ENCODE measurements around the gene OR51A7. TPM values are rescaled to one million over a fixed set of nuclear protein-coding genes. Genes with fewer than 3 reads are reported as not detected.

The OR51A7 gene
- total RNA-seq, 1 donor, result not detected

DNA sequence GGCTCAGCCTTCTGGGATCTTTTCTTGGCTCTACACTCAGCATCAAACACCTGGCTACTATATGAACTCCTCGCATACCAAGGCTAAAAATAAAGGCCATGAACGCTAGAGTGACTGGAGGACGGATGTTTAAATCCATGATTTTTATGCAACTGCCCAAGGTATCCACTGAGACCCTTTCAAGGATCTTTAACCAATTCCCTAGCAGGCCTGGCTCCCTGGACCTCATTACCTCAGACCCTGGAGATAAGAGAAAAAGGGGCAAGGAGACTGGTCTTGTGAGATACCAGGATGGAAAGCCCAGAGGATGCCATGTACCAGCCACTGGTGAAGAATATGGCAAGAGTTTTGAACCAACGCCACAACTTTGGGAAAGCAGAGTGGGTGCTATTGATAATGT is 15.7 kb downstream of the OR51A7 start, which contains the start of gene OR51G2:
OR51G2 (minus strand) TSS at position 101 of the 400 bp plus-strand sequence. CDS start 3,687 bp downstream, outside the sequence.
- no peak within 1 kb of the TSS for H3K4me3 ChIP-seq (ENCODE audit: low read depth, low read length)
- TF ChIP-seq CTCF (IDR thresholded peaks at IDR 0.05; ENCODE audit: insufficient read depth, low read depth, low read length), result no peak
- no peak for DNase-seq (ENCODE audit: low read depth)

DNA sequence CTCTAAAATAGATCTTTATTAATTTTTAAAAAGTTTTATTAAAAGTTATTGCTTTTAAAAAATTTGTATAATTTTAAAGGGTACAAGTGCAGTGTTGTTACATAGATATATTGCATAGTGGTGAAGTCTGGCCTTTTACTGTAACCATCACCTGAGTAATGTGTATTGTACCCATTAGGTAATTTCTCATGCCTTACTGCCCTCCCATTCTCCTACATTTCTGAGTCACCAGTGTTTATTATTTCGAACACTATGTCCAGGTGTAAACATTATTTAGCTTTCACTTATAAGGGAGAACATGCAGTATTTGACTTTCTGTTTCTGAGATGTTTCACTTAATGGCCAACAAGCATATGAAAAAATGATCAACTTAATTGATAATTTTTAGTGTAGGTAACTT is 18.2 kb downstream of the OR51A7 start:
- no peak overlapping the region for H3K4me3 ChIP-seq (ENCODE audit: low read depth, low read length)
- TF ChIP-seq CTCF (IDR thresholded peaks at IDR 0.05; ENCODE audit: insufficient read depth, low read depth, low read length), result no peak
- no peak for DNase-seq (ENCODE audit: low read depth)

GRCh38 chr11:4922304-4922703 is 18.7 kb downstream of the OR51A7 start:
- DNase-seq (ENCODE audit: low read depth), result no peak

GRCh38 chr11:4924239-4924638 is 20.7 kb downstream of the OR51A7 start, which contains the start of gene OR51G1:
Gene OR51G1 (minus strand): TSS chr11:4924339. CDS start chr11:4924339, 0 bp downstream.
- TF ChIP-seq CTCF (IDR thresholded peaks at IDR 0.05; ENCODE audit: insufficient read depth, low read depth, low read length), result no peak
- no peak within 1 kb of the TSS for H3K4me3 ChIP-seq (ENCODE audit: low read depth, low read length)

More at GRCh38 chr11:4922304-4922703, 18.7 kb downstream of the OR51A7 start:
- H3K4me3 ChIP-seq (ENCODE audit: low read depth, low read length), result no peak overlapping the region
- TF ChIP-seq CTCF (IDR thresholded peaks at IDR 0.05; ENCODE audit: insufficient read depth, low read depth, low read length), result no peak

DNA sequence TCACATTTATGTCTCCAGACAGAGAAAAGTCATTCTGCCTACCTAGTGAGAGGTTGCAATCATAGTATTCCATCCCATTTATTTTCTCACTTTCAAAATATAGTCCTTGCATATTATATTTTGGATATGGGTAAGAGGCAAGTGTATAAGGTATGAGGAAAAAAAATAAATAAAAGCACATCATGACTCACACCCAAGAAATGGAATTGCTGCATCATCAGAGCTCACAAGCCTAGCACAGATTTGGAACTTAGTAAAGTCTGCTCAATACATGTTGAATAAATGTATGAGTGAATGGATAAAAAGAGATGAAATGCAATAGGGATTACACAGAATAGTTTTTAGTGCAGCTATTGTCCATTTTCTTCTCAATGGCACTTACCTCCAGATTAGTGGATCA is 23.0 kb downstream of the OR51A7 start:
- no peak for TF ChIP-seq CTCF (IDR thresholded peaks at IDR 0.05; ENCODE audit: insufficient read depth, low read depth, low read length)
- H3K4me3 ChIP-seq (ENCODE audit: low read depth, low read length), result no peak overlapping the region
- no peak for DNase-seq (ENCODE audit: low read depth)

More at GRCh38 chr11:4924239-4924638, 20.7 kb downstream of the OR51A7 start, which contains the start of gene OR51G1:
- DNase-seq (ENCODE audit: low read depth), result no peak

GRCh38 chr11:4932751-4933150 is 29.2 kb downstream of the OR51A7 start:
- H3K4me3 ChIP-seq (ENCODE audit: low read depth, low read length), result no peak overlapping the region
- DNase-seq (ENCODE audit: low read depth), result no peak
- TF ChIP-seq CTCF (IDR thresholded peaks at IDR 0.05; ENCODE audit: insufficient read depth, low read depth, low read length), result no peak

DNA sequence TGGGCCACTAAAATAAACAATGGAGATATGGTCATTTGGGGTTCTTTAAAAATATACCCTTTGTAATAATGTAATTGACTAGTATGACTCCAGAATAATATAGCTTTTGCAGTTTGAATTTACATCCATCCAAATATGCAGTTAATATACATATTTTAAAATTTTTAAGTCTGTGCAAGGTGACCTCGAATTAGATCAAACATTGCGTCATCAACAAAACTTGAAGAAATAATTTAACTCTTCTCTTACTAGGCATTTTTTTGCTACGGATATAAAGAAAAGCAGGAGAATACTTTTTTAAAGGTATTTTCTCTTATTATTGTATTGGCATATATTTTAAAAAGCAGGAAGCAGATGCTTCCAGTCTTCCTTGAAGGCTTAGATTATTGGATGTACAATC is 33.2 kb downstream of the OR51A7 start:
- no peak for TF ChIP-seq CTCF (IDR thresholded peaks at IDR 0.05; ENCODE audit: insufficient read depth, low read depth, low read length)
- no peak for DNase-seq (ENCODE audit: low read depth)
- H3K4me3 ChIP-seq (ENCODE audit: low read depth, low read length), result no peak overlapping the region

Data from fibroblast of villous mesenchyme (primary cell).